Neural progenitor cell (in vitro differentiated cells): Measurements from ENCODE around the gene RASGRF1. TPM values are rescaled to one million over a fixed set of nuclear protein-coding genes. Genes with fewer than 3 reads are reported as not detected.

Experiments used
- DNase-seq: peaks from one replicate; pipeline ENCODE4 v3.0.0-alpha.2; 2016; ENCODE audit warnings: low spot score
- H2AFZ ChIP-seq: fragments of 200-600 bp; sonication (generic); replicated peaks from 2 replicates; pipeline ENCODE4 v1.6.1; 2016; ENCODE audit warnings: antibody characterized with exemption
- H3F3A ChIP-seq: fragments of 200-600 bp; sonication (generic); 2 replicates; pipeline ENCODE4 v1.6.1; 2016; ENCODE audit warnings: antibody characterized with exemption, low read depth
- H3K27ac ChIP-seq: fragments of 200-600 bp; sonication (generic); 2 replicates; pipeline ENCODE4 v1.5.1; 2016; ENCODE audit warnings: mild to moderate bottlenecking
- H3K27me3 ChIP-seq: fragments of 200-600 bp; sonication (generic); 2 replicates; pipeline ENCODE4 v1.6.1; 2016; ENCODE audit warnings: mild to moderate bottlenecking, moderate library complexity
- H3K36me3 ChIP-seq: fragments of 200-600 bp; sonication (generic); 2 replicates; pipeline ENCODE4 v1.5.1; 2016
- H3K4me1 ChIP-seq: fragments of 200-600 bp; sonication (generic); 2 replicates; pipeline ENCODE4 v1.6.1; 2016; ENCODE audit warnings: mixed run types
- H3K4me2 ChIP-seq: fragments of 200-600 bp; sonication (generic); 2 replicates; pipeline ENCODE4 v1.6.1; 2016
- H3K4me3 ChIP-seq: fragments of 200-600 bp; sonication (generic); 2 replicates; pipeline ENCODE4 v1.5.1; 2016
- H3K79me2 ChIP-seq: fragments of 200-600 bp; sonication (generic); 2 replicates; pipeline ENCODE4 v1.6.1; 2016; ENCODE audit warnings: low read depth
- H3K9ac ChIP-seq: fragments of 200-600 bp; sonication (generic); 2 replicates; pipeline ENCODE4 v1.6.1; 2016
- H3K9me3 ChIP-seq: fragments of 200-600 bp; sonication (generic); 2 replicates; pipeline ENCODE4 v1.5.1; 2016; ENCODE audit warnings: low read depth
- H4K20me1 ChIP-seq: fragments of 200-600 bp; sonication (generic); 2 replicates; pipeline ENCODE4 v1.6.1; 2016; ENCODE audit warnings: low read depth
- H3K27ac Mint-ChIP-seq: 3 replicates; pipeline ENCODE4 v1.8.0; 2021; ENCODE audit warnings: mixed read lengths
- H3K27me3 Mint-ChIP-seq: 2 replicates; pipeline ENCODE4 v1.8.0; 2022; ENCODE audit warnings: low read depth, mild to moderate bottlenecking, inconsistent platforms, moderate library complexity, mixed read lengths; ENCODE audit not compliant: insufficient read depth
- H3K36me3 Mint-ChIP-seq: 3 replicates; pipeline ENCODE4 v1.8.0; 2021; ENCODE audit warnings: mixed read lengths
- H3K4me1 Mint-ChIP-seq: 3 replicates; pipeline ENCODE4 v1.8.0; 2021; ENCODE audit warnings: mixed read lengths
- H3K4me3 Mint-ChIP-seq: 3 replicates; pipeline ENCODE4 v1.8.0; 2021; ENCODE audit warnings: mild to moderate bottlenecking, moderate library complexity, mixed read lengths
- H3K9me3 Mint-ChIP-seq: 3 replicates; pipeline ENCODE4 v1.8.0; 2020; ENCODE audit warnings: mixed read lengths
- EZH2 ChIP-seq: fragments of 200-600 bp; sonication (generic); IDR thresholded peaks from 2 replicates; pipeline ENCODE4 v1.6.1; 2017; ENCODE audit warnings: antibody characterized with exemption, mild to moderate bottlenecking, moderate library complexity
- EZH2phosphoT487 ChIP-seq: fragments of 200-600 bp; sonication (generic); IDR thresholded peaks from 2 replicates; pipeline ENCODE4 v1.6.1; 2017; ENCODE audit warnings: antibody characterized with exemption
- total RNA-seq: library from RNA; depleted of rRNA; stranded (reverse); fragments of >200 nt; gene quantifications from 2 replicates; pipeline ENCODE4 v1.2.3, GENCODE V29; 2015; ENCODE audit warnings: low replicate concordance
- TF ChIP-seq, protein P1 (sequence below): fragments of 200-600 bp; sonication (generic); IDR thresholded peaks from 2 replicates; pipeline ENCODE4 v1.5.1; 2017; ENCODE audit warnings: antibody characterized with exemption, mild to moderate bottlenecking

RASGRF1 gene
- total RNA-seq, 1 donor from 2014 or later, result 0.22 TPM

- H3F3A ChIP-seq, result no peaks in the 10 kb centered on the region
- H3K4me1 ChIP-seq, result no peaks in the 10 kb centered on the region
- Mint-ChIP-seq H3K4me3 (no peak overlapping the region), H3K4me1 (peaks cover 8% of the 10 kb centered on the region), H3K9me3 (no peaks in the 10 kb centered on the region), H3K27me3 (peaks cover 7% of the 10 kb centered on the region), H3K27ac (no peak overlapping the region), H3K36me3 (no peaks in the 10 kb centered on the region)
- H3K4me2 ChIP-seq, result no peak overlapping the region
- no peaks in the 10 kb centered on the region for H3K9me3 ChIP-seq
- H3K79me2 ChIP-seq, result no peaks in the 10 kb centered on the region
- no peaks in the 10 kb centered on the region for H3K27me3 ChIP-seq
- no peak overlapping the region for H3K9ac ChIP-seq
- H2AFZ ChIP-seq, result peak overlapping the region; percentile 34
- TF ChIP-seq, protein P1, sequence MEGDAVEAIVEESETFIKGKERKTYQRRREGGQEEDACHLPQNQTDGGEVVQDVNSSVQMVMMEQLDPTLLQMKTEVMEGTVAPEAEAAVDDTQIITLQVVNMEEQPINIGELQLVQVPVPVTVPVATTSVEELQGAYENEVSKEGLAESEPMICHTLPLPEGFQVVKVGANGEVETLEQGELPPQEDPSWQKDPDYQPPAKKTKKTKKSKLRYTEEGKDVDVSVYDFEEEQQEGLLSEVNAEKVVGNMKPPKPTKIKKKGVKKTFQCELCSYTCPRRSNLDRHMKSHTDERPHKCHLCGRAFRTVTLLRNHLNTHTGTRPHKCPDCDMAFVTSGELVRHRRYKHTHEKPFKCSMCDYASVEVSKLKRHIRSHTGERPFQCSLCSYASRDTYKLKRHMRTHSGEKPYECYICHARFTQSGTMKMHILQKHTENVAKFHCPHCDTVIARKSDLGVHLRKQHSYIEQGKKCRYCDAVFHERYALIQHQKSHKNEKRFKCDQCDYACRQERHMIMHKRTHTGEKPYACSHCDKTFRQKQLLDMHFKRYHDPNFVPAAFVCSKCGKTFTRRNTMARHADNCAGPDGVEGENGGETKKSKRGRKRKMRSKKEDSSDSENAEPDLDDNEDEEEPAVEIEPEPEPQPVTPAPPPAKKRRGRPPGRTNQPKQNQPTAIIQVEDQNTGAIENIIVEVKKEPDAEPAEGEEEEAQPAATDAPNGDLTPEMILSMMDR, result no peak
- no peak for TF ChIP-seq EZH2phosphoT487
- no peak for TF ChIP-seq EZH2
- H3K27ac ChIP-seq, result no peak overlapping the region
- H3K4me3 ChIP-seq, result no peak overlapping the region
- H3K36me3 ChIP-seq, result no peaks in the 10 kb centered on the region
- H4K20me1 ChIP-seq, result no peaks in the 10 kb centered on the region
- no peak for DNase-seq
Observed at GRCh38 chr15:78934655-78935023, 155.9 kb downstream of the RASGRF1 start.

DNA sequence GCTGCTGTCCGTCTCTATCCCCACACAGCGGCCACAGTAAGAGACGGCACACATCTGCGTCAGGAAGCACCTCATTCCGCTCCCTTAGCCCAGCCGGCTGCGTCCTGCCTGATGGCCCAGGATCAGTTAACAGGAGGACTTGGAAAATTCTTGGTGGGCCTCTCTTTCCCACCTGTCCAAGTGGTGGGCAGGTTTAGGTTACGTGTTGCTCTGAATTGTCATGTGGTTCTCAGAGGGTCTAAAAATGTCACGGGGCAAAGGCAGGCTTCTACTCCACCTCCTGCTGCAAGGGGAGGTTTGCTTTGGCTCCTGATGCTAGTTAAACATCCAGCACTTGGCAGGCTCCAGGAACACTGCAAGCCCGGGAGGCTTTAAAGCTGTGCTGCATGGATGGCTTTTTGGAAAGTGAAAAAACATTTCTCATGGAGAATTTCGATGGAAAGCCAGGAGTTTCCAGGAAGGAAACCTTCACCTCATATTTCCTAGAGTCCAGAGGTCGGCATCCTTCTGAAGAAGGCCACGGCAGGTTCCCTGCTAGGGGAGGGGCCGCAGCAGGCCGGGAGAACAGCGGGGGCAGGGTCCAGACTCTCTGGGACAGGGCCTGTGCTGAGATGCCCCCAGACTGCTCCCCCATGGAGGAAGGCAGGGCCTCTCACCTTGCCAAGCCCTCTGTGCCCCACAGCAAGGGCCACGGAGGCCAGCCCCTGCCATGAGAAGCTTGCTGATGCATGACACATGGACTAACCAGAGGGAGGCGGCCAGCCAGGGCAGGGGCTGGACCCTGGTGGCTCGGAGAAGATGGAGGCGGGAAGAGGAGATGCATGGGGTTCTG lies 156.5 kb downstream of the RASGRF1 start:
- Histone ChIP-seq H3K79me2 (no peaks in the 10 kb centered on the region), H3K4me1 (no peaks in the 10 kb centered on the region), H3K9ac (no peak overlapping the region), H3K9me3 (no peaks in the 10 kb centered on the region), H3K4me3 (no peak overlapping the region), H2AFZ (peak overlapping the region; percentile 34), H3K4me2 (no peak overlapping the region), H3K27ac (no peak overlapping the region), H3F3A (no peaks in the 10 kb centered on the region), H3K36me3 (no peaks in the 10 kb centered on the region), H3K27me3 (no peaks in the 10 kb centered on the region), H4K20me1 (no peaks in the 10 kb centered on the region)
- TF ChIP-seq EZH2 (no peak), EZH2phosphoT487 (no peak)
- TF ChIP-seq, protein P1, result no peak
- peaks cover 8% of the 10 kb centered on the region for H3K4me1 Mint-ChIP-seq
- no peak overlapping the region for H3K27ac Mint-ChIP-seq
- H3K27me3 Mint-ChIP-seq, result peaks cover 9% of the 10 kb centered on the region
- no peaks in the 10 kb centered on the region for H3K36me3 Mint-ChIP-seq
- no peaks in the 10 kb centered on the region for H3K9me3 Mint-ChIP-seq
- no peak overlapping the region for H3K4me3 Mint-ChIP-seq
- no peak for DNase-seq

DNA sequence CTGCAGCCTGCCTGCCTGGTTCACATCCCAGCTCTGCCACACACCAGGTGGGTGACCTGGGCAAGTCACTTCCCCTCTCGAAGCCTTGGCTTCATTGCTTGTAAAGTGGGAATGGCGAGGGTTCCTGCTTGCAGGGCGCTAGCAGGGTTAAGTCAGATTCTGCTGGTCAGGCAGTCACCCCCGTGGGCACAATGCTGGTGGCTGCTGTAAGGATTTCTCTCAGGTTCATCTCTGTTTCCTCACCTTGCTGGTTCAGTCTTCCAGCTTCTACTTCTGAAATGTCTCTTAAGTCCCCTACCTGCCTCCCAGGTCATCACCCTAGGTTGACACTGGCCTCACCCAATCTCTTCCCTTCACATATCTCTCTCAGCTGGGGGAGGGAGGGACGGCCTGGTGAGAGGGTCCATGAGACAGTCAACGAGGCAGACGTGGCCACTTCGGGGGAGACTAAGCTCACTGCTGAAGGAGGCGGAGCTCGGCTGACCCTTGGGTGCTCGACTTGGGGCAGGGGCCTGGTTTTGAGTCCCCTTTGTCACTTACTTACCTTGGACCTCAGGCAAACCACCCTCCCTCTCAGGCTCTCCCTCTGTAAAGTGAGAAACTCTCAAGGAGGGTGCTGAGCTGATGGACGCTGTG lies 157.3 kb downstream of the RASGRF1 start:
- Mint-ChIP-seq H3K4me3 (no peak overlapping the region), H3K4me1 (peaks cover 8% of the 10 kb centered on the region), H3K9me3 (no peaks in the 10 kb centered on the region), H3K27ac (peak overlapping the region; percentile 40), H3K27me3 (peaks cover 11% of the 10 kb centered on the region), H3K36me3 (no peaks in the 10 kb centered on the region)
- Histone ChIP-seq H3K9ac (no peak overlapping the region), H3K9me3 (no peaks in the 10 kb centered on the region), H3K4me3 (no peak overlapping the region), H3K36me3 (no peaks in the 10 kb centered on the region), H3K27ac (no peak overlapping the region), H3F3A (no peaks in the 10 kb centered on the region), H3K79me2 (no peaks in the 10 kb centered on the region), H2AFZ (no peak overlapping the region), H3K27me3 (no peaks in the 10 kb centered on the region), H3K4me1 (no peaks in the 10 kb centered on the region), H3K4me2 (no peak overlapping the region), H4K20me1 (no peaks in the 10 kb centered on the region)
- no peak for DNase-seq
- TF ChIP-seq EZH2phosphoT487, result no peak
- TF ChIP-seq EZH2, result no peak
- TF ChIP-seq, protein P1, result no peak
